ENCODE results near the gene PSMB9. TPM values are rescaled to one million over a fixed set of nuclear protein-coding genes. Genes with fewer than 3 reads are reported as not detected.

The PSMB9 gene
- total and polyA plus RNA-seq, 2 donors (not counting 1 experiment from before 2014, with no cell fraction given) = 64.4 to 75.0 TPM

DNA sequence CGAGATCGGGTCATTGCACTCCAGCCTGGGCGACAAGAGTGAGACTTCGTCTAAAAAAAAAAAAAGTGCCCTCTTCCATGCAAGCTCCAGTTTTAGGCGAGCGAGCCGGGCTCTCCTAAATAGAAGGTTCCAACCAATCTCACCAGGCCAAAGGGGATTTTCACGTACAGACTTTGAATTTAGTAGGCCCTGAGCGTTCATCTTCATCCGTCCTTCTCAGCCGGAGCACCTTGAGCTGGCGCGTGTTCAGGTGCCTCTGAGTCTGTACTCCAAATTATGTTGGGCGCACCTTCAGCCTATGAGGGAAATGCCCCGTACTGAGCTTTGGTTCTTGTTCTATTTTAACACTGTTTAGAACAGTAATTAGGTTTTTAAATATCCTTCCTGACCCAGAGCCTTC, 14.6 kb upstream of the PSMB9 start:
- Histone ChIP-seq H3K27me3 (ENCODE audit: control insufficient read depth, insufficient read depth, low read length) (no peaks in the 10 kb centered on the region), H3K79me2 (ENCODE audit: control insufficient read depth, insufficient read depth, low read length) (peaks cover 6% of the 10 kb centered on the region), H2AFZ (ENCODE audit: low read length) (no peak overlapping the region), H4K20me1 (ENCODE audit: control insufficient read depth, extremely low read depth, insufficient read depth, low read length) (no peaks in the 10 kb centered on the region), H3K9me3 (ENCODE audit: control insufficient read depth, insufficient read depth, low read depth, low read length) (no peaks in the 10 kb centered on the region), H3K9ac (ENCODE audit: insufficient read depth, low read length) (no peak overlapping the region), H3K4me2 (ENCODE audit: extremely low read depth, insufficient read depth, low read length) (no peak overlapping the region), H3K4me1 (ENCODE audit: control insufficient read depth, extremely low read depth, insufficient read depth, low read length) (no peaks in the 10 kb centered on the region), H3K36me3 (ENCODE audit: control insufficient read depth, insufficient read depth, low read length) (peaks cover 8% of the 10 kb centered on the region), H3K27ac (ENCODE audit: insufficient read depth, low read length) (no peak overlapping the region), H3K4me3 (replicated peaks in 1 of 4; ENCODE audit: control extremely low read depth in 1 of 4, insufficient read depth in 1 of 4, low read depth in 3 of 4, low read length in 4 of 4) (no peak overlapping the region)
- no peak for DNase-seq (ENCODE audit: low read depth in 2 of 2)
- TF ChIP-seq, protein P1, sequence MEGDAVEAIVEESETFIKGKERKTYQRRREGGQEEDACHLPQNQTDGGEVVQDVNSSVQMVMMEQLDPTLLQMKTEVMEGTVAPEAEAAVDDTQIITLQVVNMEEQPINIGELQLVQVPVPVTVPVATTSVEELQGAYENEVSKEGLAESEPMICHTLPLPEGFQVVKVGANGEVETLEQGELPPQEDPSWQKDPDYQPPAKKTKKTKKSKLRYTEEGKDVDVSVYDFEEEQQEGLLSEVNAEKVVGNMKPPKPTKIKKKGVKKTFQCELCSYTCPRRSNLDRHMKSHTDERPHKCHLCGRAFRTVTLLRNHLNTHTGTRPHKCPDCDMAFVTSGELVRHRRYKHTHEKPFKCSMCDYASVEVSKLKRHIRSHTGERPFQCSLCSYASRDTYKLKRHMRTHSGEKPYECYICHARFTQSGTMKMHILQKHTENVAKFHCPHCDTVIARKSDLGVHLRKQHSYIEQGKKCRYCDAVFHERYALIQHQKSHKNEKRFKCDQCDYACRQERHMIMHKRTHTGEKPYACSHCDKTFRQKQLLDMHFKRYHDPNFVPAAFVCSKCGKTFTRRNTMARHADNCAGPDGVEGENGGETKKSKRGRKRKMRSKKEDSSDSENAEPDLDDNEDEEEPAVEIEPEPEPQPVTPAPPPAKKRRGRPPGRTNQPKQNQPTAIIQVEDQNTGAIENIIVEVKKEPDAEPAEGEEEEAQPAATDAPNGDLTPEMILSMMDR (conservative IDR thresholded peaks at IDR 0.05 in 1 of 2, IDR thresholded peaks at IDR 0.05 in 1 of 2; ENCODE audit: low read depth in 1 of 2, low read length in 2 of 2) = no peak
- TF ChIP-seq EZH2 (IDR thresholded peaks at IDR 0.05; ENCODE audit: low read length, missing control alignments) = no peak

- no peaks in the 10 kb centered on the region for H3K9me3 ChIP-seq (ENCODE audit: control insufficient read depth, insufficient read depth, low read depth, low read length)
- H3K36me3 ChIP-seq (ENCODE audit: control insufficient read depth, insufficient read depth, low read length) = peaks cover 4% of the 10 kb centered on the region
- TF ChIP-seq, protein P1 (conservative IDR thresholded peaks at IDR 0.05 in 1 of 2, IDR thresholded peaks at IDR 0.05 in 1 of 2; ENCODE audit: low read depth in 1 of 2, low read length in 2 of 2) = no peak
- TF ChIP-seq EZH2 (IDR thresholded peaks at IDR 0.05; ENCODE audit: low read length, missing control alignments) = no peak
- no peaks in the 10 kb centered on the region for H3K27me3 ChIP-seq (ENCODE audit: control insufficient read depth, insufficient read depth, low read length)
- H3K27ac ChIP-seq (ENCODE audit: insufficient read depth, low read length) = no peak overlapping the region
- peaks cover 3% of the 10 kb centered on the region for H3K4me1 ChIP-seq (ENCODE audit: control insufficient read depth, extremely low read depth, insufficient read depth, low read length)
- no peak overlapping the region for H3K4me3 ChIP-seq (replicated peaks in 1 of 4; ENCODE audit: control extremely low read depth in 1 of 4, insufficient read depth in 1 of 4, low read depth in 3 of 4, low read length in 4 of 4)
- no peak for DNase-seq (ENCODE audit: low read depth in 2 of 2)
- no peaks in the 10 kb centered on the region for H4K20me1 ChIP-seq (ENCODE audit: control insufficient read depth, extremely low read depth, insufficient read depth, low read length)
- peaks cover 6% of the 10 kb centered on the region for H3K79me2 ChIP-seq (ENCODE audit: control insufficient read depth, insufficient read depth, low read length)
- no peak overlapping the region for H2AFZ ChIP-seq (ENCODE audit: low read length)
- H3K9ac ChIP-seq (ENCODE audit: insufficient read depth, low read length) = no peak overlapping the region
- no peak overlapping the region for H3K4me2 ChIP-seq (ENCODE audit: extremely low read depth, insufficient read depth, low read length)
Measured at GRCh38 chr6:32840604-32841246, 13.3 kb upstream of the PSMB9 start.

- Histone ChIP-seq H4K20me1 (ENCODE audit: control insufficient read depth, extremely low read depth, insufficient read depth, low read length) (no peaks in the 10 kb centered on the region), H3K79me2 (ENCODE audit: control insufficient read depth, insufficient read depth, low read length) (peaks cover 6% of the 10 kb centered on the region), H2AFZ (ENCODE audit: low read length) (no peak overlapping the region), H3K9me3 (ENCODE audit: control insufficient read depth, insufficient read depth, low read depth, low read length) (no peaks in the 10 kb centered on the region), H3K9ac (ENCODE audit: insufficient read depth, low read length) (no peak overlapping the region), H3K4me3 (replicated peaks in 1 of 4; ENCODE audit: control extremely low read depth in 1 of 4, insufficient read depth in 1 of 4, low read depth in 3 of 4, low read length in 4 of 4) (peak overlapping the region in 1 of 4 experiments; percentile 96), H3K36me3 (ENCODE audit: control insufficient read depth, insufficient read depth, low read length) (peaks cover 6% of the 10 kb centered on the region), H3K4me2 (ENCODE audit: extremely low read depth, insufficient read depth, low read length) (no peak overlapping the region), H3K27ac (ENCODE audit: insufficient read depth, low read length) (no peak overlapping the region), H3K27me3 (ENCODE audit: control insufficient read depth, insufficient read depth, low read length) (no peaks in the 10 kb centered on the region), H3K4me1 (ENCODE audit: control insufficient read depth, extremely low read depth, insufficient read depth, low read length) (peaks cover 3% of the 10 kb centered on the region)
- DNase-seq (ENCODE audit: low read depth in 2 of 2) = no peak
- TF ChIP-seq EZH2 (IDR thresholded peaks at IDR 0.05; ENCODE audit: low read length, missing control alignments) = no peak
- TF ChIP-seq, protein P1 (conservative IDR thresholded peaks at IDR 0.05 in 1 of 2, IDR thresholded peaks at IDR 0.05 in 1 of 2; ENCODE audit: low read depth in 1 of 2, low read length in 2 of 2) = no peak
Measured at GRCh38 chr6:32842021-32842650, 11.9 kb upstream of the PSMB9 start.

Measured in fibroblast of lung (primary cell).